Adipose tissue (tissue), 3 donors: Measurements from ENCODE around the gene EMP3. TPM values are rescaled to one million over a fixed set of nuclear protein-coding genes. Genes with fewer than 3 reads are reported as not detected.
"Not testable (repeated sequence)": the region's sequence is repeated elsewhere in the genome, so short reads cannot be mapped to it uniquely, and the experiment has no call there.

ENCODE experiments used
- H3K27ac ChIP-seq: one replicate; pipeline ENCODE4 v1.5.1; 2013; ENCODE audit warnings: low read depth, low read length
- WGBS, 3 donors: extraction: QIAGEN DNeasy Blood & Tissue Kit; methylation state at CpG; one replicate each; pipeline ENCODE4 v1.1.7; 2013; 5-methylcytosine and 5-hydroxymethylcytosine counted together
- polyA plus RNA-seq, 3 donors: library from polyadenylated mRNA; stranded (reverse); fragments of 200-250 nt; gene quantifications; one replicate each; pipeline ENCODE4 v1.2.3, GENCODE V29; 2013
- donor health status: healthy with polysubstance abuse.
- donor health status: Bipolar disorder and iron deficiency.
- donor health status: healthy.

The EMP3 gene
- polyA plus RNA-seq, 3 donors: 8.6 to 115 (median 89.1) TPM

- 56 to 77% (median 63%) methylated on average over 4 to 5 of the region's 5 CpGs for WGBS, 3 donors
- H3K27ac ChIP-seq: not testable (repeated sequence)
These were observed 15.6 kb upstream of the EMP3 start for GRCh38 chr19:48309731-48310130.

GRCh38 chr19:48310227-48310626 is 15.1 kb upstream of the EMP3 start:
- no peak overlapping the region for H3K27ac ChIP-seq
- 50 to 59% (median 55%) methylated on average over 7 of the region's 7 CpGs for WGBS, 3 donors

GRCh38 chr19:48311384-48311783 is 14.0 kb upstream of the EMP3 start:
- no peak overlapping the region for H3K27ac ChIP-seq
- 89 to 95% (median 91%) methylated on average over 11 of the region's 11 CpGs for WGBS, 3 donors

GRCh38 chr19:48315712-48316111 is 9.6 kb upstream of the EMP3 start:
- WGBS, 3 donors: 75 to 78% (median 77%) methylated on average over 7 of the region's 7 CpGs
- no peak overlapping the region for H3K27ac ChIP-seq

GRCh38 chr19:48317708-48317960 is 7.7 kb upstream of the EMP3 start:
- 62 to 72% (median 71%) methylated on average over 9 of the region's 9 CpGs for WGBS, 3 donors

GRCh38 chr19:48318286-48318987 is 6.9 kb upstream of the EMP3 start:
- WGBS, 3 donors: 90 to 94% (median 93%) methylated on average over 21 of the region's 21 CpGs
- no peak overlapping the region for H3K27ac ChIP-seq

More at GRCh38 chr19:48317708-48317960, 7.7 kb upstream of the EMP3 start:
- H3K27ac ChIP-seq: not testable (repeated sequence)

- H3K27ac ChIP-seq: no peak overlapping the region
- WGBS, 3 donors: 32 to 37% (median 35%) methylated on average over 16 of the region's 16 CpGs
These were observed 5.5 kb upstream of the EMP3 start for GRCh38 chr19:48319647-48320541.

- WGBS, 3 donors: 0 to 1% (median 0%) methylated on average over 22 of the region's 22 CpGs
These were observed 4.1 kb upstream of the EMP3 start for GRCh38 chr19:48321372-48321621.

GRCh38 chr19:48321622-48322591 is 3.4 kb upstream of the EMP3 start:
- WGBS, 3 donors: 1 to 3% (median 2%) methylated on average over 57 to 63 of the region's 63 CpGs
- peak overlapping the region; percentile 51 for H3K27ac ChIP-seq

More at GRCh38 chr19:48321372-48321621, 4.1 kb upstream of the EMP3 start:
- H3K27ac ChIP-seq: peak overlapping the region; percentile 51

GRCh38 chr19:48329167-48329891 is 4.0 kb downstream of the EMP3 start:
- WGBS, 3 donors: 66 to 75% (median 68%) methylated on average over 15 of the region's 15 CpGs
- H3K27ac ChIP-seq: no peak overlapping the region

- WGBS, 3 donors: 10 to 36% (median 35%) methylated on average over 41 of the region's 41 CpGs
- H3K27ac ChIP-seq: no peak overlapping the region
These were observed 4.8 kb downstream of the EMP3 start for GRCh38 chr19:48330012-48330681.

GRCh38 chr19:48332351-48332661 is 7.0 kb downstream of the EMP3 start:
- WGBS, 3 donors: 17 to 51% (median 43%) methylated on average over 6 of the region's 6 CpGs
- H3K27ac ChIP-seq: no peak overlapping the region

- H3K27ac ChIP-seq: no peak overlapping the region
- 1% methylated on average over 25 of the region's 25 CpGs for WGBS, 3 donors
These were observed 7.5 kb downstream of the EMP3 start for GRCh38 chr19:48332662-48333466.

- peak overlapping the region; percentile 58 for H3K27ac ChIP-seq
- WGBS, 3 donors: 3 to 7% (median 4%) methylated on average over 50 to 54 of the region's 54 CpGs
These were observed 8.4 kb downstream of the EMP3 start for GRCh38 chr19:48333467-48334384.

GRCh38 chr19:48338253-48338755 is 13.0 kb downstream of the EMP3 start:
- no peak overlapping the region for H3K27ac ChIP-seq
- 94 to 95% (median 95%) methylated on average over 14 of the region's 14 CpGs for WGBS, 3 donors
